Endothelial cell of umbilical vein (primary cell): ENCODE data around the gene SLC25A46. TPM values are rescaled to one million over a fixed set of nuclear protein-coding genes. Genes with fewer than 3 reads are reported as not detected.

ENCODE experiments used
- BruUV-seq: library from RNA; stranded (reverse); fragments of 400-500 nt; replicated peaks from 2 replicates; lab custom pipeline; 2021; lab: Mats Ljungman, UMichigan
- CTCF ChIA-PET: fragments of 300-600, 350-600 bp; sonication (Branson Sonifier 250); formaldehyde crosslinking; loops from one replicate; lab custom pipeline; 2021; ENCODE audit warnings: antibody characterized with exemption, inconsistent platforms; lab: Charles Lee
- POLR2A ChIA-PET: fragments of 300-600, 350-600 bp; sonication (Branson Sonifier 250); formaldehyde crosslinking; loops from one replicate; lab custom pipeline; 2021; ENCODE audit warnings: antibody characterized with exemption, inconsistent platforms; lab: Charles Lee
- DNase-seq: peaks from one replicate; pipeline ENCODE4 v3.0.0-alpha.2; 2011; ENCODE audit warnings: low read depth, low spot score
- FAIRE-seq: peaks from 2 replicates; lab custom pipeline; 2011; peaks lifted over from hg19 to GRCh38; lab: Jason Lieb, UNC
- H2AFZ ChIP-seq: 2 replicates; pipeline ENCODE4 v1.6.0; 2012; ENCODE audit warnings: low read depth, low read length, control low read depth, inconsistent platforms
- H3K27ac ChIP-seq: 2 replicates; pipeline ENCODE4 v1.5.1; 2011; ENCODE audit warnings: low read depth, mild to moderate bottlenecking, control low read depth, low read length, moderate library complexity; ENCODE audit not compliant: insufficient read depth
- H3K27me3 ChIP-seq, 2 experiments: 2 replicates each; pipeline versions ENCODE4 v1.6.0 to v1.6.1; 2011; ENCODE audit warnings: low read length in 2 of 2, mixed read lengths in 1 of 2; ENCODE audit not compliant: control insufficient read depth in 2 of 2, insufficient read depth in 2 of 2
- H3K36me3 ChIP-seq, 2 experiments: 2 replicates in 1 of 2; 3 replicates in 1 of 2; pipeline ENCODE4 v1.5.1; 2011; ENCODE audit warnings: low read length in 2 of 2, mild to moderate bottlenecking in 1 of 2, moderate library complexity in 1 of 2; ENCODE audit not compliant: control insufficient read depth in 2 of 2, insufficient read depth in 2 of 2; ENCODE audit errors: extremely low read depth in 1 of 2
- H3K4me1 ChIP-seq: 3 replicates; pipeline ENCODE4 v1.5.1; 2011; ENCODE audit warnings: mild to moderate bottlenecking, low read length; ENCODE audit not compliant: control insufficient read depth, insufficient read depth; ENCODE audit errors: extremely low read depth
- H3K4me2 ChIP-seq: 2 replicates; pipeline ENCODE4 v1.6.1; 2011; ENCODE audit warnings: low read length, control low read depth, mixed read lengths; ENCODE audit not compliant: insufficient read depth
- H3K4me3 ChIP-seq, 3 experiments: fragments of 200-600 bp in 1 of 3; sonication (generic), shearing (Covaris generic) in 1 of 3; replicated peaks in 1 of 3; 2 replicates each; pipeline ENCODE4 v1.5.1; 2011 to 2016; ENCODE audit warnings: control low read depth in 3 of 3, low read length in 3 of 3, mild to moderate bottlenecking in 2 of 3, inconsistent platforms in 1 of 3, low read depth in 1 of 3, moderate library complexity in 1 of 3; ENCODE audit not compliant: insufficient read depth in 1 of 3
- H3K79me2 ChIP-seq: 2 replicates; pipeline ENCODE4 v1.6.0; 2012; ENCODE audit warnings: low read length, inconsistent platforms; ENCODE audit not compliant: control insufficient read depth, insufficient read depth
- H3K9ac ChIP-seq: replicated peaks from 2 replicates; pipeline ENCODE3; 2011; ENCODE audit warnings: low read length, control low read depth; ENCODE audit not compliant: insufficient read depth; ENCODE audit errors: extremely low read depth
- H3K9me1 ChIP-seq: replicated peaks from 3 replicates; pipeline ENCODE4 v1.6.0; 2011; ENCODE audit warnings: mild to moderate bottlenecking, low read length; ENCODE audit not compliant: control insufficient read depth, insufficient read depth; ENCODE audit errors: extremely low read depth
- H3K9me3 ChIP-seq: replicated peaks from 2 replicates; pipeline ENCODE4 v1.5.1; 2012; ENCODE audit warnings: low read length, inconsistent platforms; ENCODE audit not compliant: control insufficient read depth, insufficient read depth
- H4K20me1 ChIP-seq: replicated peaks from 2 replicates; pipeline ENCODE3; 2011; ENCODE audit warnings: mild to moderate bottlenecking, low read length; ENCODE audit not compliant: control insufficient read depth, insufficient read depth; ENCODE audit errors: extremely low read depth
- EZH2 ChIP-seq: IDR thresholded peaks from 2 replicates; pipeline ENCODE4 v1.6.1; 2012; ENCODE audit warnings: borderline replicate concordance, low read depth, mild to moderate bottlenecking, moderate library complexity, low read length, inconsistent platforms; ENCODE audit not compliant: severe bottlenecking
- FOS ChIP-seq: IDR thresholded peaks from 2 replicates; pipeline ENCODE4 v1.6.1; 2011; ENCODE audit warnings: mild to moderate bottlenecking, low read length, moderate library complexity, borderline replicate concordance; ENCODE audit not compliant: insufficient read depth
- GATA2 ChIP-seq: IDR thresholded peaks from 2 replicates; pipeline ENCODE4 v1.7.0; 2011; ENCODE audit warnings: low read depth, mild to moderate bottlenecking, moderate library complexity, mixed read lengths, low read length; ENCODE audit not compliant: insufficient read length, insufficient read depth
- JUN ChIP-seq: IDR thresholded peaks from 2 replicates; pipeline ENCODE4 v1.6.1; 2011; ENCODE audit warnings: borderline replicate concordance, low read depth; ENCODE audit not compliant: insufficient read length, insufficient read depth
- MYC ChIP-seq: IDR thresholded peaks from one replicate; pipeline ENCODE4 v1.6.1; 2011; ENCODE audit warnings: mild to moderate bottlenecking, low read depth, low read length
- POLR2A ChIP-seq: IDR thresholded peaks from 2 replicates; pipeline ENCODE4 v1.6.1; 2012; ENCODE audit warnings: low read depth, mild to moderate bottlenecking, control low read depth, low read length
- POLR2AphosphoS5 ChIP-seq: IDR thresholded peaks from 2 replicates; pipeline ENCODE4 v1.6.1; 2012; ENCODE audit warnings: low read depth, mild to moderate bottlenecking, control low read depth, low read length, moderate library complexity; ENCODE audit not compliant: insufficient read depth
- dilution Hi-C: fragments of 300-500 bp; cut with MboI; formaldehyde crosslinking; loops from one replicate; pipeline ENCODE4 v1.15.0; 2019; ENCODE audit warnings: low sequenced_read_pairs; ENCODE audit not compliant: extremely low pct_ligation_motif_present
- intact Hi-C: fragments of 100-400 bp; cut with micrococcal nuclease; formaldehyde crosslinking; loops from one replicate; pipeline ENCODE4 v1.10.0; 2022
- polyA plus RNA-seq, 4 experiments: library from polyadenylated mRNA; depleted of rRNA in 3 of 4; stranded (reverse) in 3 of 4; unstranded in 1 of 4; fragments of >200 nt; gene quantifications; 2 replicates each; pipeline versions ENCODE4 v1.2.1 to v1.2.3, GENCODE V29; 2011 to 2012; ENCODE audit warnings: missing spikeins in 1 of 4
- total RNA-seq: library from RNA; stranded (reverse); gene quantifications from 2 replicates; pipeline ENCODE4 v1.2.3, GENCODE V29; 2021
- TF ChIP-seq, protein P1 (sequence below), 2 donors: IDR thresholded peaks; 1 replicate in 1 of 2; 2 replicates in 1 of 2; pipeline ENCODE4 v1.5.1; 2011; ENCODE audit warnings: low read length in 2 of 2, mild to moderate bottlenecking in 2 of 2, moderate library complexity in 2 of 2, control low read depth in 1 of 2, inconsistent platforms in 1 of 2, low read depth in 1 of 2; ENCODE audit not compliant: insufficient read depth in 1 of 2; ENCODE audit errors: extremely low read depth in 1 of 2

Gene SLC25A46
- total and polyA plus RNA-seq, 2 donors (not counting 3 experiments of a cell fraction or from before 2014, with no cell fraction given) = 13.5 to 31.1 TPM

DNA sequence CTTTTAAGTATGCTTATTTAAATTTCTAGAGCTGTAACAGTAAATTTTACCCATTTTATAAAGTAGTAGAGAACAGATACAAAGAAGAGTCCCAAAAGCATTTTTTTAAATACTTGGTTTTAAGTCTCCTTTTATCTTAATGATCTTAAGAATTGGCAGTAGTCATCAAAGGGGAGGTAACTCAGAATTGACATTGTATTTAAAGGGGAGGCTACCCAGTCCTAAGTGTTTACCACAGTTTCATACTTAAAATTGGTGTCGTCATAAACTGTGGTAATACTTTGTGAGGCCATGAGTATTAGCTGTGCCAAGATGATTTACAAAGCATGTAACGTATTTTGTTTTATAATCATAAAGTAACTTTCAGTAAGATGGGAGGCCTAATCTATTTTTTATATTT lies 14.8 kb downstream of the SLC25A46 start:
- intact Hi-C loops = loop anchor here (10.0 kb wide), 1 partner anchor 761 kb away; the partner anchor contains the start of gene STARD4
- no peaks in the 10 kb centered on the region for H3K4me1 ChIP-seq

More for the DNA sequence above, 14.8 kb downstream of the SLC25A46 start:
- Histone ChIP-seq H3K9me3 (no peaks in the 10 kb centered on the region), H3K9me1 (no peaks in the 10 kb centered on the region), H3K27ac (no peak overlapping the region), H3K79me2 (no peaks in the 10 kb centered on the region), H3K9ac (no peak overlapping the region), H3K4me3 (no peak overlapping the region), H2AFZ (no peak overlapping the region), H4K20me1 (no peaks in the 10 kb centered on the region), H3K36me3 (peaks cover 0 to 4% of the 10 kb centered on the region in 2 experiments), H3K27me3 (no peaks in the 10 kb centered on the region), H3K4me2 (no peak overlapping the region)
- dilution Hi-C loops = no loop called here
- POLR2A ChIA-PET = interaction anchor here (1.0 kb wide), 1 partner anchor 313 kb away, joined by 3 read pairs; no protein-coding TSS in a partner anchor
- no peak for DNase-seq
- BruUV-seq = no TSS peak
- TF ChIP-seq, protein P1, sequence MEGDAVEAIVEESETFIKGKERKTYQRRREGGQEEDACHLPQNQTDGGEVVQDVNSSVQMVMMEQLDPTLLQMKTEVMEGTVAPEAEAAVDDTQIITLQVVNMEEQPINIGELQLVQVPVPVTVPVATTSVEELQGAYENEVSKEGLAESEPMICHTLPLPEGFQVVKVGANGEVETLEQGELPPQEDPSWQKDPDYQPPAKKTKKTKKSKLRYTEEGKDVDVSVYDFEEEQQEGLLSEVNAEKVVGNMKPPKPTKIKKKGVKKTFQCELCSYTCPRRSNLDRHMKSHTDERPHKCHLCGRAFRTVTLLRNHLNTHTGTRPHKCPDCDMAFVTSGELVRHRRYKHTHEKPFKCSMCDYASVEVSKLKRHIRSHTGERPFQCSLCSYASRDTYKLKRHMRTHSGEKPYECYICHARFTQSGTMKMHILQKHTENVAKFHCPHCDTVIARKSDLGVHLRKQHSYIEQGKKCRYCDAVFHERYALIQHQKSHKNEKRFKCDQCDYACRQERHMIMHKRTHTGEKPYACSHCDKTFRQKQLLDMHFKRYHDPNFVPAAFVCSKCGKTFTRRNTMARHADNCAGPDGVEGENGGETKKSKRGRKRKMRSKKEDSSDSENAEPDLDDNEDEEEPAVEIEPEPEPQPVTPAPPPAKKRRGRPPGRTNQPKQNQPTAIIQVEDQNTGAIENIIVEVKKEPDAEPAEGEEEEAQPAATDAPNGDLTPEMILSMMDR (IDR thresholded peaks at IDR 0.05; ENCODE audit: extremely low read depth in 1 of 2, insufficient read depth in 1 of 2, low read depth in 1 of 2, low read length in 2 of 2) = no peak
- no peak for TF ChIP-seq JUN
- TF ChIP-seq EZH2 = no peak
- TF ChIP-seq POLR2AphosphoS5 = no peak
- no peak for TF ChIP-seq GATA2
- TF ChIP-seq MYC = no peak
- TF ChIP-seq POLR2A = no peak
- no peak for TF ChIP-seq FOS
- CTCF ChIA-PET = no interaction called here
- no peak for FAIRE-seq
